K562 (cell line): ENCODE measurements around the gene ZNF652. TPM values are rescaled to one million over a fixed set of nuclear protein-coding genes. Genes with fewer than 3 reads are reported as not detected.

Source experiments
- ATAC-seq: fragments of 200-7000 bp; cut with Tn5 transposase; 3 replicates; pipeline ENCODE4 v1.9.1; 2020; ENCODE audit warnings: moderate library complexity
- BruUV-seq: library from RNA; stranded (reverse); fragments of 400-500 nt; replicated peaks from 2 replicates; lab custom pipeline; 2021; lab: Mats Ljungman, UMichigan
- CTCF ChIA-PET: fragments of 300-600 bp; formaldehyde crosslinking; extraction: SDS; loops from one replicate; lab custom pipeline; 2021; ENCODE audit warnings: low intra/inter-chr PET ratio; lab: Yijun Ruan, JAX
- POLR2A ChIA-PET: fragments of 300-600, 350-650 bp; sonication (Branson Sonifier 250); formaldehyde crosslinking; extraction: SDS; loops from one replicate; lab custom pipeline; 2021; ENCODE audit warnings: antibody characterized with exemption, inconsistent platforms; lab: Yijun Ruan, JAX
- DNase-seq, 4 experiments: peaks; one replicate each; pipeline versions ENCODE4 v3.0.0 to v3.0.0-alpha.2; 2011 to 2018; ENCODE audit warnings: low spot score in 3 of 4, mixed read lengths in 3 of 4; ENCODE audit errors: extremely low read depth in 1 of 4
- FAIRE-seq: peaks from 2 replicates; lab custom pipeline; 2011; peaks lifted over from hg19 to GRCh38; lab: Jason Lieb, UNC
- H2AFZ ChIP-seq: 2 replicates; pipeline ENCODE4 v1.6.0; 2011; ENCODE audit warnings: low read depth, low read length, control low read depth, inconsistent platforms
- H3K27ac ChIP-seq: fragments of 200-600 bp; 3 replicates; pipeline ENCODE4 v1.8.0; 2011; ENCODE audit warnings: low read depth, mild to moderate bottlenecking, control low read depth, inconsistent platforms, low read length, moderate library complexity, mixed read lengths; ENCODE audit errors: extremely low read depth
- H3K27me3 ChIP-seq, 2 experiments: fragments of 300-600 bp in 1 of 2; 2 replicates in 1 of 2; 3 replicates in 1 of 2; pipeline versions ENCODE4 v1.6.0 to v1.8.0; 2011; ENCODE audit warnings: inconsistent platforms in 2 of 2, low read length in 2 of 2, mild to moderate bottlenecking in 1 of 2, mixed read lengths in 1 of 2, moderate library complexity in 1 of 2; ENCODE audit not compliant: control insufficient read depth in 2 of 2, insufficient read depth in 2 of 2
- H3K36me3 ChIP-seq: fragments of 300-600 bp; 3 replicates; pipeline ENCODE4 v1.8.0; 2011; ENCODE audit warnings: mild to moderate bottlenecking, low read length, inconsistent platforms; ENCODE audit not compliant: control insufficient read depth, insufficient read depth
- H3K4me1 ChIP-seq, 2 experiments: fragments of 200-600 bp in 1 of 2; replicated peaks in 1 of 2; 2 replicates in 1 of 2; 3 replicates in 1 of 2; pipeline versions ENCODE4 v1.5.1 to v1.8.0; 2011; ENCODE audit warnings: inconsistent platforms in 2 of 2, low read length in 2 of 2, mild to moderate bottlenecking in 1 of 2, mixed read lengths in 1 of 2, moderate library complexity in 1 of 2; ENCODE audit not compliant: control insufficient read depth in 2 of 2, insufficient read depth in 2 of 2
- H3K4me2 ChIP-seq: 2 replicates; pipeline ENCODE4 v1.6.1; 2011; ENCODE audit warnings: low read length, control low read depth, inconsistent platforms, mixed read lengths; ENCODE audit not compliant: insufficient read depth
- H3K4me3 ChIP-seq: fragments of 200-600 bp; sonication (generic), shearing (Covaris generic); 2 replicates; pipeline ENCODE4 v1.5.1; 2016; ENCODE audit warnings: control low read depth, inconsistent platforms
- H3K79me2 ChIP-seq: fragments of 200-600 bp; 3 replicates; pipeline ENCODE4 v1.8.0; 2011; ENCODE audit warnings: low read length, inconsistent platforms; ENCODE audit not compliant: control insufficient read depth, insufficient read depth
- H3K9ac ChIP-seq, 2 experiments: 2 replicates each; pipeline versions ENCODE4 v1.6.0 to v1.6.1; 2011; ENCODE audit warnings: low read depth in 2 of 2, low read length in 2 of 2, control low read depth in 1 of 2, inconsistent platforms in 1 of 2, mild to moderate bottlenecking in 1 of 2, mixed read lengths in 1 of 2; ENCODE audit not compliant: insufficient read depth in 1 of 2
- H3K9me1 ChIP-seq: one replicate; pipeline ENCODE4 v1.6.0; 2011; ENCODE audit warnings: inconsistent platforms, mild to moderate bottlenecking, low read length, moderate library complexity; ENCODE audit not compliant: control insufficient read depth, insufficient read depth
- H3K9me3 ChIP-seq: replicated peaks from 2 replicates; pipeline ENCODE4 v1.5.1; 2011; ENCODE audit warnings: low read depth, low read length, inconsistent platforms; ENCODE audit not compliant: control insufficient read depth, insufficient read depth
- H4K20me1 ChIP-seq: replicated peaks from 2 replicates; pipeline ENCODE4 v1.6.1; 2011; ENCODE audit warnings: low read length, inconsistent platforms, mixed read lengths; ENCODE audit not compliant: control insufficient read depth, insufficient read depth
- BDP1 ChIP-seq: IDR thresholded peaks from 3 replicates; pipeline ENCODE4 v1.6.1; 2011; ENCODE audit not compliant: insufficient read length, insufficient read depth
- CEBPB ChIP-seq: fragments of 450-650 bp; IDR thresholded peaks from 2 replicates; pipeline ENCODE4 v1.6.1; 2016; ENCODE audit warnings: missing genetic modification characterization, missing compliant biosample characterization
- DPF2 ChIP-seq: fragments of 450-650 bp; IDR thresholded peaks from 2 replicates; pipeline ENCODE4 v1.6.1; 2016
- ELF2 ChIP-seq: fragments of 250-450 bp; sonication (Bioruptor Pico); IDR thresholded peaks from 2 replicates; pipeline ENCODE4 v1.5.0; 2021; ENCODE audit warnings: mild to moderate bottlenecking
- FUS ChIP-seq: fragments of 200-400 bp; formaldehyde crosslinking; optimal IDR thresholded peaks from 2 replicates; pipeline ENCODE3; 2017; ENCODE audit warnings: low read depth, low read length
- GATAD2B ChIP-seq: fragments of 450-650 bp; IDR thresholded peaks from 2 replicates; pipeline ENCODE4 v1.6.1; 2017; ENCODE audit warnings: mild to moderate bottlenecking, borderline replicate concordance
- HMG20B ChIP-seq: fragments of 250-450 bp; sonication (Bioruptor Pico); IDR thresholded peaks from 2 replicates; pipeline ENCODE4 v1.5.0; 2021; ENCODE audit warnings: mild to moderate bottlenecking
- MEF2A ChIP-seq: IDR thresholded peaks from 2 replicates; pipeline ENCODE4 v1.6.1; 2011; ENCODE audit warnings: low read depth, mild to moderate bottlenecking, low read length, moderate library complexity; ENCODE audit not compliant: control insufficient read depth
- MIER1 ChIP-seq: fragments of 450-650 bp; IDR thresholded peaks from 2 replicates; pipeline ENCODE4 v1.6.1; 2016; ENCODE audit warnings: antibody characterized with exemption, mild to moderate bottlenecking, low read depth
- PHF20 ChIP-seq: fragments of 450-650 bp; IDR thresholded peaks from 2 replicates; pipeline ENCODE4 v1.6.1; 2018; ENCODE audit not compliant: partially characterized antibody
- PHF21A ChIP-seq: fragments of 450-650 bp; IDR thresholded peaks from 2 replicates; pipeline ENCODE4 v1.6.1; 2017; ENCODE audit warnings: low read depth, borderline replicate concordance
- RBM14 ChIP-seq: fragments of 200-400 bp; formaldehyde crosslinking; IDR thresholded peaks from 2 replicates; pipeline ENCODE4 v1.6.1; 2018; ENCODE audit warnings: low read depth, mild to moderate bottlenecking, low read length, moderate library complexity, borderline replicate concordance; ENCODE audit not compliant: insufficient read depth
- RNF2 ChIP-seq: sonication (generic); IDR thresholded peaks from 2 replicates; pipeline ENCODE4 v1.6.1; 2016
- SRF ChIP-seq, 2 experiments: fragments of 250-450, 450-650 bp in 1 of 2; sonication (Bioruptor Pico) in 1 of 2; sonication (generic) in 1 of 2; formaldehyde crosslinking; IDR thresholded peaks; 2 replicates each; pipeline versions ENCODE4 v1.5.0 to v1.5.1; 2020 to 2022; ENCODE audit warnings: mild to moderate bottlenecking in 1 of 2, missing genetic modification reagents in 1 of 2
- SRSF7 ChIP-seq: fragments of 200-400 bp; formaldehyde crosslinking; optimal IDR thresholded peaks from 2 replicates; pipeline ENCODE3; 2017; ENCODE audit warnings: mild to moderate bottlenecking, low read depth, low read length
- ZBTB8A ChIP-seq: fragments of 450-650 bp; IDR thresholded peaks from 2 replicates; pipeline ENCODE4 v1.6.1; 2018; ENCODE audit warnings: mild to moderate bottlenecking, moderate library complexity; ENCODE audit not compliant: partially characterized antibody
- ZNF316 ChIP-seq: fragments of 450-650 bp; IDR thresholded peaks from 2 replicates; pipeline ENCODE4 v1.6.1; 2016
- WGBS: fragments of 100-300 bp; shearing (Covaris generic); methylation state at CpG from one replicate; pipeline ENCODE4 v1.1.6; 2016; ENCODE audit warnings: low coverage, mixed read lengths; ENCODE audit not compliant: insufficient coverage; ENCODE audit errors: missing lambda C conversion rate; 5-methylcytosine and 5-hydroxymethylcytosine counted together
- in situ Hi-C: fragments of 300-500 bp; cut with MboI; formaldehyde crosslinking; loops from 4 replicates; pipeline ENCODE4 v1.15.0; 2018; ENCODE audit warnings: inconsistent platforms, mixed read lengths
- intact Hi-C: fragments of 100-400 bp; cut with micrococcal nuclease; formaldehyde crosslinking; loops from 2 replicates; pipeline ENCODE4 v1.14.2; 2022
- polyA plus RNA-seq, 8 experiments: library from polyadenylated mRNA; depleted of rRNA in 4 of 8; stranded (reverse) in 5 of 8; unstranded in 3 of 8; fragments of >200 nt; fragmentation: Nextera tagmentation in 2 of 8; fragmentation: Illumina TruSeq in 1 of 8; extraction: Ambion mirVana in 2 of 8; extraction: Trizol in 1 of 8; gene quantifications; 2 replicates each; pipeline versions ENCODE4 v1.2.1 to v1.2.3, GENCODE V29; 2011 to 2014; ENCODE audit warnings: inconsistent platforms in 1 of 8, missing spikeins in 1 of 8
- total RNA-seq, 7 experiments: library from RNA; depleted of rRNA in 6 of 7; stranded (reverse); fragments of >200 nt in 6 of 7; fragmentation: Illumina TruSeq in 2 of 7; extraction: Trizol in 2 of 7; gene quantifications; 2 replicates each; pipeline versions ENCODE4 v1.2.1 to v1.2.3, GENCODE V29; 2011 to 2021; ENCODE audit warnings: low replicate concordance in 1 of 7
- TF ChIP-seq, protein P1 (sequence below): fragments of 250-450 bp; sonication (Bioruptor Pico); IDR thresholded peaks from 2 replicates; pipeline ENCODE4 v1.9.0; 2021; ENCODE audit warnings: mild to moderate bottlenecking

The ZNF652 gene
- total and polyA plus RNA-seq, 9 of the 15 experiments (the other 6 are each of a cell fraction or from before 2014, with no cell fraction given) = 5.1 to 15.5 (median 7.8) TPM

DNA sequence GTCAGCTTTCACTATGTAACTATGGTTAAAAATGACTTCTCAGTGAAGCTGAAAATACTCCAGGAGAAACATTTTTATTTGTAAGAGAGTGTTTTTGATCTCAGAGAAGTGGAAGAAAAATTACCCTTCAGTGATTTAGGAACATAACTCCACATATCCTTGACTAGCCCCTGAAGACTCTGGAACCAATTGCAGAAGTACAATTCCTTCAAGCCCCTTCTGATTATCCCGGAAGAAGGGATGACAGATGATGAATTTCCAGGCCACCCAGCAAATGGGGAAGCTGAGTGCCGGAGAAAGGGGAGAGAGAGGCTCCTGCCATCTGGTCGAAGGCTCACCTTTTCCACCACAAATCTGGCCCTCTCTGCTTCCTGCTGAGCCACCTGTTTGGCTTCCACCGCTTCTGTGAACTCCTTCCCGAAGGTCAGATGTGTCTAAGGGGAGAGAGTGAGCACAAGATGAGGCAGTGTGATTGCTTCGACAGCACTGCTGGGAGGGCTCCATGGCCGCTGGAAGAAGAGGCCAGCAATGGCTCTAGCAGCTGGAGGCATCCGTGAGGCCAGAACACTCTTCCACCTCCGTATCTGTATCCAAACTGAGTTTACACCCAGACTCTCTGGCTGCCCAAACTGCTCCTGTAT, 44.5 kb upstream of the ZNF652 start:
- Histone ChIP-seq H3K9ac (no peak overlapping the region; a peak in 1 of 4 replicates), H4K20me1 (0 out of 2 replicates have a peak, but pooled peaks cover 4% of the 10 kb centered on the region), H3K4me3 (no peak overlapping the region), H3K79me2 (no peaks in the 10 kb centered on the region), H3K9me1 (no peaks in the 10 kb centered on the region), H3K36me3 (peaks cover 89% of the 10 kb centered on the region), H3K27me3 (no peaks in the 10 kb centered on the region), H3K4me2 (no peak overlapping the region), H3K27ac (no peak overlapping the region), H2AFZ (no peak overlapping the region), H3K4me1 (no peaks in the 10 kb centered on the region), H3K9me3 (no peaks in the 10 kb centered on the region)
- no TSS peak for BruUV-seq
- no peak for FAIRE-seq
- TF ChIP-seq FUS (no peak), ZBTB8A (no peak), SRSF7 (no peak), HMG20B (CRISPR knock-in tag) (no peak), PHF21A (no peak), MIER1 (no peak), GATAD2B (no peak), MEF2A (no peak), PHF20 (no peak), RBM14 (no peak), SRF (CRISPR knock-in tag; IDR thresholded peaks at IDR 0.05) (no peak), DPF2 (no peak), CEBPB (no peak), BDP1 (no peak), RNF2 (no peak), ELF2 (CRISPR knock-in tag) (no peak), ZNF316 (no peak)
- TF ChIP-seq, protein P1, sequence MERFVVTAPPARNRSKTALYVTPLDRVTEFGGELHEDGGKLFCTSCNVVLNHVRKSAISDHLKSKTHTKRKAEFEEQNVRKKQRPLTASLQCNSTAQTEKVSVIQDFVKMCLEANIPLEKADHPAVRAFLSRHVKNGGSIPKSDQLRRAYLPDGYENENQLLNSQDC (CRISPR knock-in tag) = no peak
- CTCF ChIA-PET = no interaction called here
- no peak for DNase-seq
- in situ Hi-C loops (no loop called here), intact Hi-C loops (no loop called here)
- no peak for ATAC-seq
- POLR2A ChIA-PET = no interaction called here
- WGBS = 98% methylated on average over 8 of the region's 9 CpGs
